ENCODE measurements around the gene SIRT2. TPM values are rescaled to one million over a fixed set of nuclear protein-coding genes. Genes with fewer than 3 reads are reported as not detected.

SIRT2 gene
- total and polyA plus RNA-seq, 2 of the 13 experiments (the other 11 are each of a cell fraction or from before 2014, with no cell fraction given): 22.3 to 26.1 TPM

GRCh38 chr19:38929929-38930775 is 30.7 kb upstream of the SIRT2 start, which contains the start of gene SARS2 (continued):
- no peak for TF ChIP-seq ATAD3A (CRISPR knock-in tag; IDR thresholded peaks at IDR 0.05)
- TF ChIP-seq IKZF1 (IDR thresholded peaks at IDR 0.05): no peak
- no peak for TF ChIP-seq ZFYVE20 (CRISPR knock-in tag; IDR thresholded peaks at IDR 0.05; ENCODE audit: borderline replicate concordance, low read depth)
- peak; percentile 81; the same call in 1 of the 2 replicates for TF ChIP-seq ETV6 (CRISPR knock-in tag; conservative IDR thresholded peaks at IDR 0.05)
- no peak for TF ChIP-seq ZMAT5 (CRISPR knock-in tag; IDR thresholded peaks at IDR 0.05; ENCODE audit: borderline replicate concordance, low read depth)
- TF ChIP-seq ZMYM3 (CRISPR knock-in tag; IDR thresholded peaks at IDR 0.05): no peak
- TF ChIP-seq E2F1 (CRISPR knock-in tag; IDR thresholded peaks at IDR 0.05): peak; percentile 41
- peak; percentile 71; the same call in 1 of the 2 replicates for TF ChIP-seq MYPOP (CRISPR knock-in tag; IDR thresholded peaks at IDR 0.05)
- TF ChIP-seq GMEB1 (CRISPR knock-in tag; IDR thresholded peaks at IDR 0.05; ENCODE audit: borderline replicate concordance): peak; percentile 68; the same call in 1 of the 2 replicates
- no peak for TF ChIP-seq ZSCAN22 (CRISPR knock-in tag; IDR thresholded peaks at IDR 0.05)
- TF ChIP-seq MXD1 (CRISPR knock-in tag; IDR thresholded peaks at IDR 0.05): peak; percentile 18; the same call in 1 of the 2 replicates
- TF ChIP-seq DMTF1 (CRISPR knock-in tag; IDR thresholded peaks at IDR 0.05): no peak
- TF ChIP-seq GLI4 (CRISPR knock-in tag; IDR thresholded peaks at IDR 0.05; ENCODE audit: borderline replicate concordance): no peak
- TF ChIP-seq ZNF549 (CRISPR knock-in tag; IDR thresholded peaks at IDR 0.05): no peak
- peak; percentile 83 for TF ChIP-seq ZGPAT (CRISPR knock-in tag; IDR thresholded peaks at IDR 0.05)
- no peak for TF ChIP-seq ZNF704 (CRISPR knock-in tag; IDR thresholded peaks at IDR 0.05; ENCODE audit: borderline replicate concordance)
- TF ChIP-seq CAMTA2 (CRISPR knock-in tag; IDR thresholded peaks at IDR 0.05; ENCODE audit: borderline replicate concordance): no peak

Measured in HepG2 (cell line).